Fibroblast of lung (primary cell): ENCODE data around the gene ATP13A1.

Source experiments
- EZH2 ChIP-seq: IDR thresholded peaks from 2 replicates; pipeline ENCODE4 v1.5.1; 2012; ENCODE audit warnings: low read length, control low read depth, mild to moderate bottlenecking; ENCODE audit errors: missing control alignments
- TF ChIP-seq, protein P1 (sequence below), 2 donors: IDR thresholded peaks in 1 of 2; conservative IDR thresholded peaks in 1 of 2; 1 replicate in 1 of 2; 2 replicates in 1 of 2; pipeline ENCODE4 v1.5.1; 2011 to 2012; ENCODE audit warnings: low read length in 2 of 2, control low read depth in 1 of 2, inconsistent platforms in 1 of 2, low read depth in 1 of 2, mild to moderate bottlenecking in 1 of 2

DNA sequence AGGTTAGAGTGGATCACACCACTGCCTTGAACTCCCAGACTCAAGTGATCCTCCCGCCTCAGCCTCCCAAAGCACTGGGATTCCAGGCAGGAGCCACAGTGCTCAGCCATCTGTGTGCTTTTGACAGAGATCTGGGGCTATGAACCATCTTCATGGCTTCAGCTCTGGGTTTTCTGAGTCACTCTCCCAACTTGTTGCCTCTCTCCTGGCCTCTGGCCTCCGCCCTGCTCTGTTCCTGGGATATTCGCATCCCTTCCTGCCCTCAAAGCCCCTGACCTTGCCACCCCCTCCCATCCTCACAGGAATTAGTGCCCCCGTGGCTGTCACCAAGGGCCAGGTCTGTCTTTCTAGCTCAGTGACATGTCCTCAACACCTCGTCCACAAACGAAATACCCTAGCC, 14.3 kb downstream of the ATP13A1 start:
- TF ChIP-seq, protein P1, sequence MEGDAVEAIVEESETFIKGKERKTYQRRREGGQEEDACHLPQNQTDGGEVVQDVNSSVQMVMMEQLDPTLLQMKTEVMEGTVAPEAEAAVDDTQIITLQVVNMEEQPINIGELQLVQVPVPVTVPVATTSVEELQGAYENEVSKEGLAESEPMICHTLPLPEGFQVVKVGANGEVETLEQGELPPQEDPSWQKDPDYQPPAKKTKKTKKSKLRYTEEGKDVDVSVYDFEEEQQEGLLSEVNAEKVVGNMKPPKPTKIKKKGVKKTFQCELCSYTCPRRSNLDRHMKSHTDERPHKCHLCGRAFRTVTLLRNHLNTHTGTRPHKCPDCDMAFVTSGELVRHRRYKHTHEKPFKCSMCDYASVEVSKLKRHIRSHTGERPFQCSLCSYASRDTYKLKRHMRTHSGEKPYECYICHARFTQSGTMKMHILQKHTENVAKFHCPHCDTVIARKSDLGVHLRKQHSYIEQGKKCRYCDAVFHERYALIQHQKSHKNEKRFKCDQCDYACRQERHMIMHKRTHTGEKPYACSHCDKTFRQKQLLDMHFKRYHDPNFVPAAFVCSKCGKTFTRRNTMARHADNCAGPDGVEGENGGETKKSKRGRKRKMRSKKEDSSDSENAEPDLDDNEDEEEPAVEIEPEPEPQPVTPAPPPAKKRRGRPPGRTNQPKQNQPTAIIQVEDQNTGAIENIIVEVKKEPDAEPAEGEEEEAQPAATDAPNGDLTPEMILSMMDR (conservative IDR thresholded peaks at IDR 0.05 in 1 of 2, IDR thresholded peaks at IDR 0.05 in 1 of 2; ENCODE audit: low read depth in 1 of 2, low read length in 2 of 2), result no peak
- no peak for TF ChIP-seq EZH2
